Dendritic cell treated with granulocyte-macrophage colony-stimulating factor and Interleukin-4, amounts not matched to agents 40 ng/mL and 50 ng/mL, for 4 days (primary cell): ENCODE measurements around the gene BTG4.

Experiments used
- H3K27ac Mint-ChIP-seq: one replicate; pipeline ENCODE4 v1.8.0; 2022; ENCODE audit warnings: mild to moderate bottlenecking, mixed read lengths
- H3K27me3 Mint-ChIP-seq: one replicate; pipeline ENCODE4 v1.8.0; 2022; ENCODE audit warnings: mild to moderate bottlenecking, mixed read lengths
- H3K36me3 Mint-ChIP-seq: one replicate; pipeline ENCODE4 v1.8.0; 2022; ENCODE audit warnings: low read depth, mixed read lengths
- H3K4me1 Mint-ChIP-seq: one replicate; pipeline ENCODE4 v1.8.0; 2022; ENCODE audit warnings: low read depth, mixed read lengths
- H3K4me3 Mint-ChIP-seq: one replicate; pipeline ENCODE4 v1.8.0; 2022; ENCODE audit warnings: mild to moderate bottlenecking, moderate library complexity, mixed read lengths
- H3K9me3 Mint-ChIP-seq: one replicate; pipeline ENCODE4 v1.8.0; 2022; ENCODE audit warnings: mixed read lengths
- intact Hi-C: fragments of 100-400 bp; cut with micrococcal nuclease; formaldehyde crosslinking; loops from one replicate; pipeline ENCODE4 v1.15.0; 2022

Gene BTG4

GRCh38 chr11:111494040-111494439, 18.1 kb downstream of the BTG4 start:
- Mint-ChIP-seq H3K36me3 (no peaks in the 10 kb centered on the region), H3K27me3 (no peaks in the 10 kb centered on the region), H3K4me1 (no peaks in the 10 kb centered on the region), H3K4me3 (no peak overlapping the region), H3K27ac (no peak overlapping the region), H3K9me3 (no peaks in the 10 kb centered on the region)
- intact Hi-C loops, result no loop called here

- H3K36me3 Mint-ChIP-seq, result no peaks in the 10 kb centered on the region
- no peak overlapping the region for H3K27ac Mint-ChIP-seq
- H3K9me3 Mint-ChIP-seq, result peaks cover 13% of the 10 kb centered on the region
- H3K4me1 Mint-ChIP-seq, result no peaks in the 10 kb centered on the region
- H3K27me3 Mint-ChIP-seq, result no peaks in the 10 kb centered on the region
- intact Hi-C loops, result no loop called here
- H3K4me3 Mint-ChIP-seq, result no peak overlapping the region
Observed at GRCh38 chr11:111490496-111490895, 21.7 kb downstream of the BTG4 start.

- Mint-ChIP-seq H3K4me1 (no peaks in the 10 kb centered on the region), H3K36me3 (no peaks in the 10 kb centered on the region), H3K9me3 (peaks cover 33% of the 10 kb centered on the region), H3K27me3 (no peaks in the 10 kb centered on the region), H3K4me3 (no peak overlapping the region), H3K27ac (no peak overlapping the region)
- intact Hi-C loops, result no loop called here
Observed at GRCh38 chr11:111483431-111483830, 28.8 kb downstream of the BTG4 start.

- Mint-ChIP-seq H3K27ac (no peak overlapping the region), H3K27me3 (no peaks in the 10 kb centered on the region), H3K4me3 (no peak overlapping the region), H3K4me1 (no peaks in the 10 kb centered on the region), H3K9me3 (peaks cover 24% of the 10 kb centered on the region), H3K36me3 (no peaks in the 10 kb centered on the region)
- intact Hi-C loops, result no loop called here
Observed at GRCh38 chr11:111479666-111480065, 32.5 kb downstream of the BTG4 start.

GRCh38 chr11:111477898-111478297, 34.3 kb downstream of the BTG4 start:
- H3K9me3 Mint-ChIP-seq, result peaks cover 8% of the 10 kb centered on the region

GRCh38 chr11:111476956-111477355, 35.2 kb downstream of the BTG4 start:
- intact Hi-C loops, result no loop called here
- Mint-ChIP-seq H3K4me1 (no peaks in the 10 kb centered on the region), H3K27me3 (no peaks in the 10 kb centered on the region), H3K4me3 (no peak overlapping the region), H3K27ac (no peak overlapping the region), H3K9me3 (no peaks in the 10 kb centered on the region), H3K36me3 (no peaks in the 10 kb centered on the region)

More at GRCh38 chr11:111477898-111478297, 34.3 kb downstream of the BTG4 start:
- Mint-ChIP-seq H3K27ac (no peak overlapping the region), H3K4me1 (no peaks in the 10 kb centered on the region), H3K4me3 (no peak overlapping the region), H3K36me3 (no peaks in the 10 kb centered on the region), H3K27me3 (no peaks in the 10 kb centered on the region)
- intact Hi-C loops, result no loop called here

- H3K4me3 Mint-ChIP-seq, result no peak overlapping the region
- no peaks in the 10 kb centered on the region for H3K4me1 Mint-ChIP-seq
- H3K9me3 Mint-ChIP-seq, result no peaks in the 10 kb centered on the region
- no peak overlapping the region for H3K27ac Mint-ChIP-seq
- H3K27me3 Mint-ChIP-seq, result no peaks in the 10 kb centered on the region
- no peaks in the 10 kb centered on the region for H3K36me3 Mint-ChIP-seq
- intact Hi-C loops, result no loop called here
Observed at GRCh38 chr11:111476366-111476765, 35.8 kb downstream of the BTG4 start.

- H3K4me3 Mint-ChIP-seq, result no peak overlapping the region
- H3K27ac Mint-ChIP-seq, result no peak overlapping the region
- no peaks in the 10 kb centered on the region for H3K9me3 Mint-ChIP-seq
- H3K36me3 Mint-ChIP-seq, result no peaks in the 10 kb centered on the region
- intact Hi-C loops, result no loop called here
- H3K4me1 Mint-ChIP-seq, result no peaks in the 10 kb centered on the region
- no peaks in the 10 kb centered on the region for H3K27me3 Mint-ChIP-seq
Observed at GRCh38 chr11:111474432-111474831, 37.8 kb downstream of the BTG4 start.

GRCh38 chr11:111472228-111472627, 40.0 kb downstream of the BTG4 start:
- H3K27me3 Mint-ChIP-seq, result no peaks in the 10 kb centered on the region
- H3K36me3 Mint-ChIP-seq, result no peaks in the 10 kb centered on the region
- intact Hi-C loops, result no loop called here
- no peak overlapping the region for H3K4me3 Mint-ChIP-seq
- H3K27ac Mint-ChIP-seq, result no peak overlapping the region
- no peaks in the 10 kb centered on the region for H3K9me3 Mint-ChIP-seq
- H3K4me1 Mint-ChIP-seq, result no peaks in the 10 kb centered on the region

GRCh38 chr11:111469200-111469599, 43.0 kb downstream of the BTG4 start:
- intact Hi-C loops, result no loop called here
- H3K4me1 Mint-ChIP-seq, result no peaks in the 10 kb centered on the region
- H3K4me3 Mint-ChIP-seq, result no peak overlapping the region
- no peaks in the 10 kb centered on the region for H3K36me3 Mint-ChIP-seq
- H3K9me3 Mint-ChIP-seq, result no peaks in the 10 kb centered on the region
- H3K27ac Mint-ChIP-seq, result no peak overlapping the region
- no peaks in the 10 kb centered on the region for H3K27me3 Mint-ChIP-seq

GRCh38 chr11:111466615-111467014, 45.6 kb downstream of the BTG4 start:
- intact Hi-C loops, result no loop called here
- Mint-ChIP-seq H3K27ac (no peak overlapping the region), H3K4me3 (no peak overlapping the region), H3K36me3 (no peaks in the 10 kb centered on the region), H3K9me3 (no peaks in the 10 kb centered on the region), H3K4me1 (no peaks in the 10 kb centered on the region), H3K27me3 (no peaks in the 10 kb centered on the region)

GRCh38 chr11:111465400-111465799, 46.8 kb downstream of the BTG4 start:
- Mint-ChIP-seq H3K27me3 (peaks cover 8% of the 10 kb centered on the region), H3K9me3 (no peaks in the 10 kb centered on the region), H3K4me3 (no peak overlapping the region), H3K4me1 (no peaks in the 10 kb centered on the region), H3K36me3 (no peaks in the 10 kb centered on the region), H3K27ac (no peak overlapping the region)
- intact Hi-C loops, result no loop called here

GRCh38 chr11:111463276-111463675, 48.9 kb downstream of the BTG4 start:
- Mint-ChIP-seq H3K27ac (no peak overlapping the region), H3K4me1 (no peaks in the 10 kb centered on the region), H3K27me3 (peaks cover 15% of the 10 kb centered on the region)

GRCh38 chr11:111462329-111462728, 49.9 kb downstream of the BTG4 start:
- intact Hi-C loops, result no loop called here
- Mint-ChIP-seq H3K4me3 (no peak overlapping the region), H3K36me3 (no peaks in the 10 kb centered on the region), H3K9me3 (no peaks in the 10 kb centered on the region), H3K27me3 (peaks cover 17% of the 10 kb centered on the region), H3K4me1 (no peaks in the 10 kb centered on the region), H3K27ac (no peak overlapping the region)

More at GRCh38 chr11:111463276-111463675, 48.9 kb downstream of the BTG4 start:
- no peaks in the 10 kb centered on the region for H3K36me3 Mint-ChIP-seq
- no peak overlapping the region for H3K4me3 Mint-ChIP-seq
- intact Hi-C loops, result no loop called here
- H3K9me3 Mint-ChIP-seq, result no peaks in the 10 kb centered on the region

GRCh38 chr11:111461460-111462235, 50.5 kb downstream of the BTG4 start:
- H3K9me3 Mint-ChIP-seq, result no peaks in the 10 kb centered on the region
- no peak overlapping the region for H3K27ac Mint-ChIP-seq
- no peaks in the 10 kb centered on the region for H3K36me3 Mint-ChIP-seq
- no peaks in the 10 kb centered on the region for H3K4me1 Mint-ChIP-seq
- H3K4me3 Mint-ChIP-seq, result no peak overlapping the region
- H3K27me3 Mint-ChIP-seq, result peaks cover 19% of the 10 kb centered on the region
- intact Hi-C loops, result no loop called here
